ENCODE measurements around the gene EGLN3.

DNA sequence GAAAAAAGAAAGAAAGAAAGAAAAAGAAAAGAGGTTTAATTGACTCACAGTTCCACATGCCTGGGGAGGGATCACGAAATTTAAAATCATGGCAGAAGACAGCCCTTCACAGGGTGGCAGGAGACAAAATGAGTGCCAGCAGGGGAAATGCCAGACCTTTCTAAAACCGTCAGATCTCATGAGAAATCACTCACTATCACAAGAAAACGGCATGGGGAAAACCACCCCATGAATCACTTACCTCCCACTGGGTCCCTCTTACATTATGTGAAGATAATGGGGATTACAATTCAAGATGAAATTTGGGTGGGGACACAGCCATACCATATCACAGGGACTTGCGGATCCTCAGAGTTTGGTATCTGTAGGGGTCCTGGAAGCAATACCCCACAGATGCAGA, 16.3 kb upstream of the EGLN3 start:
- TF ChIP-seq RARB (CRISPR knock-in tag; IDR thresholded peaks at IDR 0.05), result no peak
- TF ChIP-seq, protein P1, sequence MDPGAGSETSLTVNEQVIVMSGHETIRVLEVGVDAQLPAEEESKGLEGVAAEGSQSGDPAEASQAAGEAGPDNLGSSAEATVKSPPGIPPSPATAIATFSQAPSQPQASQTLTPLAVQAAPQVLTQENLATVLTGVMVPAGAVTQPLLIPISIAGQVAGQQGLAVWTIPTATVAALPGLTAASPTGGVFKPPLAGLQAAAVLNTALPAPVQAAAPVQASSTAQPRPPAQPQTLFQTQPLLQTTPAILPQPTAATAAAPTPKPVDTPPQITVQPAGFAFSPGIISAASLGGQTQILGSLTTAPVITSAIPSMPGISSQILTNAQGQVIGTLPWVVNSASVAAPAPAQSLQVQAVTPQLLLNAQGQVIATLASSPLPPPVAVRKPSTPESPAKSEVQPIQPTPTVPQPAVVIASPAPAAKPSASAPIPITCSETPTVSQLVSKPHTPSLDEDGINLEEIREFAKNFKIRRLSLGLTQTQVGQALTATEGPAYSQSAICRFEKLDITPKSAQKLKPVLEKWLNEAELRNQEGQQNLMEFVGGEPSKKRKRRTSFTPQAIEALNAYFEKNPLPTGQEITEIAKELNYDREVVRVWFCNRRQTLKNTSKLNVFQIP (CRISPR knock-in tag; IDR thresholded peaks at IDR 0.05; ENCODE audit: borderline replicate concordance, low read depth), result no peak
- no peak for TF ChIP-seq ZFP3 (CRISPR knock-in tag; IDR thresholded peaks at IDR 0.05)
